K562 (cell line): ENCODE measurements around the gene SUSD3. TPM values are rescaled to one million over a fixed set of nuclear protein-coding genes. Genes with fewer than 3 reads are reported as not detected.

Experiments used
- C11orf30 ChIP-seq: fragments of 450-650 bp; IDR thresholded peaks from 2 replicates; pipeline ENCODE4 v1.6.1; 2016; ENCODE audit warnings: low read depth, mild to moderate bottlenecking
- CREB3 ChIP-seq: fragments of 450-650 bp; conservative IDR thresholded peaks from 2 replicates; pipeline ENCODE4 v1.6.1; 2016; ENCODE audit warnings: missing genetic modification characterization, low read depth, mild to moderate bottlenecking, missing compliant biosample characterization, moderate library complexity
- CTBP1 ChIP-seq: fragments of 450-650 bp; IDR thresholded peaks from 2 replicates; pipeline ENCODE4 v1.6.1; 2016; ENCODE audit warnings: borderline replicate concordance
- DEAF1 ChIP-seq: fragments of 450-650 bp; formaldehyde crosslinking; IDR thresholded peaks from 2 replicates; pipeline ENCODE4 v1.4.0; 2020; ENCODE audit warnings: mild to moderate bottlenecking, moderate library complexity
- ERF ChIP-seq: fragments of 450-650 bp; formaldehyde crosslinking; IDR thresholded peaks from 2 replicates; pipeline ENCODE4 v1.4.0; 2020; ENCODE audit warnings: mild to moderate bottlenecking, mixed read lengths
- EZH2 ChIP-seq: IDR thresholded peaks from 2 replicates; pipeline ENCODE4 v1.6.1; 2012; ENCODE audit warnings: low read depth, mild to moderate bottlenecking, inconsistent platforms, low read length, borderline replicate concordance
- FIP1L1 ChIP-seq: fragments of 200-400 bp; formaldehyde crosslinking; IDR thresholded peaks from 2 replicates; pipeline ENCODE4 v1.6.1; 2018; ENCODE audit warnings: mild to moderate bottlenecking, low read depth, low read length; ENCODE audit not compliant: poor library complexity, severe bottlenecking
- FOXK2 ChIP-seq, 2 experiments: fragments of 450-650 bp; IDR thresholded peaks in 1 of 2; conservative IDR thresholded peaks in 1 of 2; 2 replicates each; pipeline ENCODE4 v1.6.1; 2016; ENCODE audit warnings: low read depth in 2 of 2, mild to moderate bottlenecking in 1 of 2
- GATAD2A ChIP-seq: fragments of 450-650 bp; IDR thresholded peaks from 2 replicates; pipeline ENCODE4 v1.6.1; 2017
- IFI16 ChIP-seq: fragments of 250-450 bp; sonication (Bioruptor Pico); IDR thresholded peaks from 2 replicates; pipeline ENCODE4 v2.1.2; 2022; ENCODE audit warnings: mild to moderate bottlenecking, inconsistent platforms
- MAFG ChIP-seq: fragments of 450-650 bp; conservative IDR thresholded peaks from 2 replicates; pipeline ENCODE4 v1.6.1; 2016; ENCODE audit warnings: missing genetic modification characterization, missing compliant biosample characterization
- MTA2 ChIP-seq: fragments of 450-650 bp; IDR thresholded peaks from 2 replicates; pipeline ENCODE4 v1.6.1; 2016; ENCODE audit warnings: low read depth
- RB1 ChIP-seq: fragments of 450-650 bp; IDR thresholded peaks from 2 replicates; pipeline ENCODE4 v1.6.1; 2017; ENCODE audit warnings: low read depth, mild to moderate bottlenecking
- RBM15 ChIP-seq: fragments of 200-400 bp; formaldehyde crosslinking; IDR thresholded peaks from 2 replicates; pipeline ENCODE4 v1.6.1; 2018; ENCODE audit warnings: mild to moderate bottlenecking, low read length, moderate library complexity; ENCODE audit not compliant: insufficient read depth
- RFX1 ChIP-seq: fragments of 450-650 bp; IDR thresholded peaks from 2 replicates; pipeline ENCODE4 v1.6.1; 2016; ENCODE audit warnings: mild to moderate bottlenecking, moderate library complexity
- SRSF9 ChIP-seq: fragments of 200-400 bp; formaldehyde crosslinking; IDR thresholded peaks from 2 replicates; pipeline ENCODE4 v1.6.1; 2017; ENCODE audit warnings: low read depth, low read length, borderline replicate concordance
- TRIM28 ChIP-seq: fragments of 450-650 bp; IDR thresholded peaks from 2 replicates; pipeline ENCODE4 v1.6.1; 2017
- ZKSCAN3 ChIP-seq: fragments of 250-450 bp; sonication (Bioruptor Pico); IDR thresholded peaks from 2 replicates; pipeline ENCODE4 v1.4.0; 2020
- ZNF175 ChIP-seq: fragments of 200-800 bp; sonication (Bioruptor generic); IDR thresholded peaks from 2 replicates; pipeline ENCODE4 v1.6.1; 2016; ENCODE audit warnings: low read depth, mild to moderate bottlenecking, missing genetic modification characterization, missing compliant biosample characterization
- ZNF592 ChIP-seq: fragments of 450-650 bp; IDR thresholded peaks from 2 replicates; pipeline ENCODE4 v1.6.1; 2017; ENCODE audit warnings: antibody characterized with exemption, mild to moderate bottlenecking
- polyA plus RNA-seq, 8 experiments: library from polyadenylated mRNA; depleted of rRNA in 4 of 8; stranded (reverse) in 5 of 8; unstranded in 3 of 8; fragments of >200 nt; fragmentation: Nextera tagmentation in 2 of 8; fragmentation: Illumina TruSeq in 1 of 8; extraction: Ambion mirVana in 2 of 8; extraction: Trizol in 1 of 8; gene quantifications; 2 replicates each; pipeline versions ENCODE4 v1.2.1 to v1.2.3, GENCODE V29; 2011 to 2014; ENCODE audit warnings: inconsistent platforms in 1 of 8, missing spikeins in 1 of 8
- total RNA-seq, 7 experiments: library from RNA; depleted of rRNA in 6 of 7; stranded (reverse); fragments of >200 nt in 6 of 7; fragmentation: Illumina TruSeq in 2 of 7; extraction: Trizol in 2 of 7; gene quantifications; 2 replicates each; pipeline versions ENCODE4 v1.2.1 to v1.2.3, GENCODE V29; 2011 to 2021; ENCODE audit warnings: low replicate concordance in 1 of 7
- TF ChIP-seq, protein P1 (sequence below): sonication (generic); formaldehyde crosslinking; IDR thresholded peaks from 2 replicates; pipeline ENCODE4 v1.8.1; 2023; ENCODE audit warnings: mild to moderate bottlenecking, missing genetic modification reagents, moderate library complexity

Gene SUSD3
- total and polyA plus RNA-seq, 9 of the 15 experiments (the other 6 are each of a cell fraction or from before 2014, with no cell fraction given) = 1.3 to 21.7 (median 11.4) TPM

DNA sequence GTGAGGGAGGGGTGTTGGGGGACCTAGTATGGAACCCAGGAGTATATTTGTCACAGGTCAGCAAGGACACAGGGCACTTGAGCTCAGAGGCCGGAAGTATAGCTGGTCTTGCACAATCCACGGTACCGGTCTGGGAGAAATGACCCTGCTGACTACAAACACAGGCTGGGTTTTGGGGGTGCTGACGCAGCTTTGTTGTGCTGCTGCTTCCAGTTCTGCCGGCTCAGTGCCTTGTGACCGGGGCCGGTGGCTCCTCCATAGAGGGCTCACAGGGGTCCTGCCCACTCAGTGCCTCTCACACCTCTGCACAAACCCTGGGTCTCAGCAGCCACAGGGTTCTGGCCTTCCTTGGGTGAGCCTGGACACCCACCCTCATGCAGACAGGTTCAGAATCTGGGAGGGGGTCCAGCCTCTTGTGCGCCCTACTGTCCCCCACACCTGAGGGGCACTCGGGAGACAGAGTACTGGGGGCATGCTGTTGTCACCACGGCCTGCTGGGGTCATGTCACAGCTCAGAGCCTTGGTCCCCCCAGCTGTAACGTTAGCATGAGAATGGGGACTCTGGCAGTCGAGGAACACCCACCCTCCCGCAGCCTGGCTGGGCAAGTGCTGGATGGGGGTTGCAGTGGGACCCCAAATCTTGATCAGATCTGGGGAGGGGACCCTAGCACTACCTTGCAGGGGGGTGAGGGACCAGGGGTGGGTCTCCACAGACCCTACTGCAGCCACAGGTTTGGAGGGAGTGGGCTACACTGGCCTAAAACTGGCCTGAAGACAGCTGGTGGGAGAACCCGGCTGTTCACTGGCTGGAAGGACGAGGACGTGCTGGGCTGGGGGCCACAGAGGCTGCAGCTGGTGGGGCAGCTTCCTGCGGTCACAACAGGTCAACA, 57.8 kb downstream of the SUSD3 start (continued):
- TF ChIP-seq CTBP1 (no peak), DEAF1 (CRISPR knock-in tag) (no peak), IFI16 (CRISPR knock-in tag) (no peak), ZKSCAN3 (CRISPR knock-in tag) (no peak), FIP1L1 (no peak), FOXK2 (conservative IDR thresholded peaks at IDR 0.05 in 1 of 2, IDR thresholded peaks at IDR 0.05 in 1 of 2; ENCODE audit: low read depth in 2 of 2) (no peak), C11orf30 (peak; percentile 53), ERF (no peak), ZNF175 (CRISPR knock-in tag) (peak; percentile 39; the same call in 1 of the 2 replicates), RB1 (no peak), TRIM28 (no peak), SRSF9 (no peak), MAFG (tag) (peak; percentile 53; the same call in 1 of the 2 replicates), MTA2 (no peak), RFX1 (no peak), EZH2 (no peak), RBM15 (no peak), GATAD2A (no peak), CREB3 (peak; percentile 58; the same call in 1 of the 2 replicates), ZNF592 (peak; percentile 63; the same call in 1 of the 2 replicates)
- TF ChIP-seq, protein P1, sequence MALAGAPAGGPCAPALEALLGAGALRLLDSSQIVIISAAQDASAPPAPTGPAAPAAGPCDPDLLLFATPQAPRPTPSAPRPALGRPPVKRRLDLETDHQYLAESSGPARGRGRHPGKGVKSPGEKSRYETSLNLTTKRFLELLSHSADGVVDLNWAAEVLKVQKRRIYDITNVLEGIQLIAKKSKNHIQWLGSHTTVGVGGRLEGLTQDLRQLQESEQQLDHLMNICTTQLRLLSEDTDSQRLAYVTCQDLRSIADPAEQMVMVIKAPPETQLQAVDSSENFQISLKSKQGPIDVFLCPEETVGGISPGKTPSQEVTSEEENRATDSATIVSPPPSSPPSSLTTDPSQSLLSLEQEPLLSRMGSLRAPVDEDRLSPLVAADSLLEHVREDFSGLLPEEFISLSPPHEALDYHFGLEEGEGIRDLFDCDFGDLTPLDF (CRISPR knock-in tag) = no peak
